Measurements from ENCODE around the gene TPSB2.
"Not testable (repeated sequence)": the region's sequence is repeated elsewhere in the genome, so short reads cannot be mapped to it uniquely, and the experiment has no call there.

TPSB2 gene

DNA sequence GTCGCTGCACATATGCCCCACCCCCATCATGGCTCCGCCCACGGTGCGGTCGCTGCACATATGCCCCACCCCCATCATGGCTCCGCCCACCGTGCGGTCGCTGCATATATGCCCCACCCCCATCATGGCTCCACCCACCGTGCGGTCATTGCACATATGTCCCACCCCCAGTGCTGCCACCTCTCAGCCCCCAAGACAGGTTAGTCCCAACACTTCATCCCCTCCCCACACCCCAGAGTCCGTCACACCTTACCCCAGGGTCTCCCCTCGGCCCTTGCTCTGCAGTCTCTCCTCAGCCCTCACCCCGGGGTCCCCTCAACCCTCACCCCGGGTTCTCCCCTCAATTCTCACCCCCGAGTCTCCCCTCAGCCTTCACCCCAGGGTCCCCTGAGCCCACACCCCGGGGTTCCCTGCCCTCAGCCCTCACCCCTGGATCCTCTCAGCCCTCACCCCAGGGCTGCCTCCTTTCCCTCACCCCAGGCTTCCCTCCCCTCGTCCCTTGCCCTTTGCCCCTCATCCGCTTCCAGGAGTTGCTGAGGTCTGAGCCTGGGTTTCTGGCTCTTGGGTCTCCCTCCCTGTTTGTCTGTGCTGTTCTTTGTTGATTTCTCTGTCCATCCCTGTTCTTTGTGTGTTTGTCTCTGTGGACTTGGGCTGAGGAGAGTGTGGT, 30.5 kb downstream of the TPSB2 start:
- DNase-seq = no peak

DNA sequence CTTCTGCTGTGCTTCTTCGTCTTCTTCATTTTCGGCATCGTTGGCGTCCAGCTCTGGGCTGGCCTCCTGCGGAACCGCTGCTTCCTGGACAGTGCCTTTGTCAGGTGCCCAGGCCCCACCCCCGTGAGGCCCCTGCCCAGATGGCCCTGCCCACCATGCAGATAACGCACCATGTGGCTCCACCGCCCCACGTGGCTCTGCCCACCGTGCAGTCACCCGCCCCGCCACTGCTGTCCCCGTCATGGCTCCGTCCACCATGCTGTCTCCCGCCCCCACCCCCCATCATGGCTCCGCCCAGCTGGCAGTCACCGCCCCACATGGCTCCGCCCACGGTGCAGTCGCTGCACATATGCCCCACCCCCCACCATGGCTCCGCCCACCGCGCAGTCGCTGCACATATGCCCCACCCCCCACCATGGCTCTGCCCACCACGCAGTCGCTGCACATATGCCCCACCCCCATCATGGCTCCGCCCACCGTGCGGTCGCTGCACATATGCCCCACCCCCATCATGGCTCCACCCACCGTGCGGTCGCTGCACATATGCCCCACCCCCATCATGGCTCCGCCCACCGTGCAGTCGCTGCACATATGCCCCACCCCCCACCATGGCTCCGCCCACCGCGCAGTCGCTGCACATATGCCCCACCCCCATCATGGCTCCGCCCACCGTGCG, 31.2 kb downstream of the TPSB2 start:
- not testable (repeated sequence) for DNase-seq

DNA sequence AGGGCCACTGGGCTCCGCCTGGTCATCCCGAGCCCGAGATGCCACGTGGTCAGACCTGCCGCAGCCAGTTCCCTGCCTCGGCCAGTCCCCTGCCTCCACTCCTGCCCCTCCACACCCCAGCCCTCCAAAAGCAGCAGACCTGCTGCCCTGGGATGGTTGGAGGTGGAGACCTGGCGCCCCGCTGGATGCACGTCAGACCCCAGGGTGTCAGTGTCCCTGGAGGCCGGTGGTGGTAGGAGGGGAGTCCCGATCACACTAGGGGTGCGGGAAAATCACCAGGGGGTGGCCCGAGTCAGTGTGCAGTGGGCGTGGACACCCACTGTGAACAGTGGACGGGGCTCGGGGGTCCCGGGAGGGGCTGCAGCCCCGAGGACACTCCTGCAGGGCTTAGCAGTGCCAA, 31.8 kb downstream of the TPSB2 start:
- no peak for DNase-seq

DNA sequence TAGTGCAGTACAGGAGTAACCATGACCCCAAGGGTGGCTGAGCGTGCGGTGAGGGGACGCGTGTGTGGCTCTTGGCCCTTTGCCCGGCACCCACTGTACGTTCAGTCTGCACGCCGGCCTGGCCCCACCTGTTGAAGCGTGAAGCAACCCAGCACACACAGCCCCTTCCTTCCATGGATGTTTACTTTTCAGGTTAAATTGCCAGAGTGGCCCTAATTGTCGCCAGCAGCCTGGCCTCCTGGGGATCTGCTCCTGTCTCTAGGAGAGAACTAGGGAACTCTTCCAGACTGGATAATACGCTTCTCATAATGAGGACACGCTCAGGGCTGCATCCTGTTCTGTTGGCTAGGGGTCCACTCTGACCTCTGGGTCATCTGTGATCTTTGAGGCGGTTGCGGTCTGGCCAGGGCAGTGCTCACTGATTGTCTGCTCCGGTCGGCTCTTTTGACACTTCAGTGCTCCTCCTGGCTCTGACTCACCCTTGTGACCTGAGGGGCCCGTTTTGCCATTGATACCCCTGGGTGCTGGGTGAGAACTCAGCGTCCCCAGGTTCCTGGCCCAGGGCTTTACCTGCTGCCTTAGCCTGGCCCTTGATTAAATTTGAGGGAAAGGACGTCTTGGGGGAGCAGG, 32.6 kb downstream of the TPSB2 start:
- DNase-seq = no peak

DNA sequence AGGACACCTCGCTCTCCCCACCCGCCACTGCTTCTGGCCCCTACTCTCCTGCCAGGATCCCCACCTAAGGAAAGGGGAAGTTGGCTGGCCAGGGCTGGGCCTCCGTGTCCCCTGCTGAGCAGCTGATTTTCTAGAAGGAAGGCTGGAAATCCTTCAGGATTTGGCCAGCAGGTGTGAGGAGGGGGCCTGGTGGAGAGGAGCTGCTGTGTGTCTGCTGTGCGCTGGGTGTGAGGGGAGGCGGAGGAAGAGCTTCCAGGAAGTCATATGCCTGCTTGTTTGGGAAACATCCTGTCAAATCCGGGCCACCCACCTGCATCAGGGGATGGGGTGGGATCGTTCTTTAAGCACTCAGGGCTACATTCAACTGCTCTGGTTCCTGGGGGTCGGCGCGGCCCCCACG, 33.5 kb downstream of the TPSB2 start:
- DNase-seq = no peak

DNA sequence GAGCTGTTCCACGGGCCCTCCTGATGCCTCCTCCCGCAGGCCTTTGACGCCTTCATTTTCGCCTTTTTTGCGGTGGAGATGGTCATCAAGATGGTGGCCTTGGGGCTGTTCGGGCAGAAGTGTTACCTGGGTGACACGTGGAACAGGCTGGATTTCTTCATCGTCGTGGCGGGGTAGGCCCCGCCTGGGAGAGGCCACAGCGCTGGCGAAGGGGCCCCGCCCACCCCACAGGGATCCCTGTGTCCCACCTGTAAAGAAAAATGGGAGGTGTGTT, 34.7 kb downstream of the TPSB2 start:
- DNase-seq = no peak

DNA sequence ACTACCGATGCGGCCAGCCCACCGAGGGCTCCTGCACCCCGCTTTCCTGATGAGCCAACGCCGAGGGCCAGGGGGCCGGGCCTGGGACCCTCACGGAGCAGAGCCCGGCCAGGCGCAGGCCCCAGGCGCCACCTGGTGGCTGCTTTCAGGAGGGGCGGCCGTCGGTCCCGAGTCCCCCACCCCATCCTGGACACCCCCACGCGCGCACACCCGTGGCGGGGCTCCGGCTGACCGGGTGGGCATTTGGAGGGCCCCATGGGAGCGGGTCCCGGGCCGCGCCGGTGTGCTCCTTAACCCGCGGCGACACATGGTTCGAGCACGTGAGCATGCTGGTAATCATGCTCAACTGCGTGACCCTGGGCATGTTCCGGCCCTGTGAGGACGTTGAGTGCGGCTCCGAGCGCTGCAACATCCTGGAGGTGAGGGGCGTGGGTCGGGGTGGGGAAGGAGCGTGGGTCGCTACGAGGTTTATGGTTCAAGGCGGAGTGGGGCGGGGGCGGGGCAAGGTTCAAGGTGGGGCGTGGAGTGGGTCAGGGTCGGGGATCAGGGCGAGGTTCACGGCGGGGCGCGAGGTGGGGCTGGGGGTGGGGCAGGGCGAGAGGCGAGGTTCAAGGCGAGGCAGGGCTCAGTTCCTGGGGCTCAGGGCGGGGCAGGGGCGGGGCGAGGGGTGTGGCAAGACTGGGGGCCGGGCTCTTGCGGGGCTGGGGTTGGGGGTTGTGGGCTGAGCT, 35.2 kb downstream of the TPSB2 start:
- no peak for DNase-seq

DNA sequence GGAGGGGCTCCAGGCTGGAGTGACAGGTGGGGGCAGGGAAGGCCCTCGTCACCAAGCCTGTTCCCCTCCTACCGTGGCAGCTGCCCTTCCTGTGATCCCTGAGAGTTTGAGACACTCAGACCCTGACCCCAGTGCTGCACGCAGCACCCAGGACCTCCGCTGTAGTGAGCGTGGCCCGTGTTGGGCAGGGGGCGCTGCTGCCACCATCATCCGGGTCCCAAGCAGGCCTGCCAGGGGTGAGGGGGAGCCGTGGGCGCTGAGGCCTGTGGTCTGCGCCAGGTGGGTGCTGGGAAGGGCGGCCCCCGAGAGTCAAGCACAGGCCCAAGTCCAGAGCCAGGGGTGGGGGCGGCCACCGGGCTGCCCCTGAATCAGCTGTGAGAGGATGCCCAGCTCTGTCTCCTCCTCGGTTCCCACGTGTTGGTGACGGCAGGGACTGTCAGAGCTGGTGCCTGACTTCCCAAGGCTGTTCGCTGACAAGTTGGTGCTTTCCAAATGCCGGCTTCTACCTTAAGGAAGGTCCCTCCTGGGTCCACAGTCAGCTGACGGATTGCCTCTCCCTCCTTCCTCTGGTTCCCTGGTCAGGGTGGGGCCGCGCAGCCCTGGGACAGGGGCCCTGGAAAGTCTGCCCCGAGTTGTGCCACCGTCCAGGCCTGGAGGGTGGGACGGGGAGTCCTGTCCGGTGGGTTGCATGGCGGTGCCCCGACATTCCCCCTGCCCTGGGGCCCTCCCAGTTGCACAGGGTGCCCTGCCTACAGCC, 36.0 kb downstream of the TPSB2 start:
- DNase-seq = no peak

DNA sequence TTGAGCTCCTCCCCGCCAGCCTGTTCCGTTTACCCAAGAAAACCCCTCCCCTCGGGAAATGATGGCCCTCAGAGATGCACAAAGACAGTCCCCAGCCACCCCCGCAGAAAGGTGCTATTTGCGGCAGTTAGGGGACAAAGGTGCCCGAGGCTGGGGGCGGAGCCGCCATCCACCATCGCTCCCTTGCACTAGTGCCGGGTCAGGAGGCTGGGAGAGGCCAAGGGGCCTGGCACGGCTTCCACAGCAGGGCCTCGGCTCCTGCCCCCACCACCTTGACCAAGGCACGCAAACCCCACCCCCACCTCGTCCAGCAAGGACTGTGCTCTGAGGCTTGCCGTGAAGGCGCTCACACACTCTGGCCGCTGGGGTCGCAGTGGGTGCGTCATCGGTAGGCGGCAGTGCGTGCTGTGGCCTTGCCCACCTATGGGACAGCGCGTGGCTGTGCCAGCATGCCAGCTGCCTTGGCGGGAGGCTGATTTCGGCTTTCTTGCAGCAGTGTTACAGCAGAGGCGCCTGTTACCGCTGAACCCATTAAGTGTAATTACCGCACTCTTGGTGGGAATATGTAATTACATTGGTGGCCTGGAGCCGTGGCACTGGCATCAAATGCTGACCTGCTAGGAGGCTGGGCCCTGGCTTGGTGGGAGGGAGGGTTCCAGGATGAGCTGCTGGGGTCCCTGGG, 36.7 kb downstream of the TPSB2 start:
- DNase-seq = no peak

DNA sequence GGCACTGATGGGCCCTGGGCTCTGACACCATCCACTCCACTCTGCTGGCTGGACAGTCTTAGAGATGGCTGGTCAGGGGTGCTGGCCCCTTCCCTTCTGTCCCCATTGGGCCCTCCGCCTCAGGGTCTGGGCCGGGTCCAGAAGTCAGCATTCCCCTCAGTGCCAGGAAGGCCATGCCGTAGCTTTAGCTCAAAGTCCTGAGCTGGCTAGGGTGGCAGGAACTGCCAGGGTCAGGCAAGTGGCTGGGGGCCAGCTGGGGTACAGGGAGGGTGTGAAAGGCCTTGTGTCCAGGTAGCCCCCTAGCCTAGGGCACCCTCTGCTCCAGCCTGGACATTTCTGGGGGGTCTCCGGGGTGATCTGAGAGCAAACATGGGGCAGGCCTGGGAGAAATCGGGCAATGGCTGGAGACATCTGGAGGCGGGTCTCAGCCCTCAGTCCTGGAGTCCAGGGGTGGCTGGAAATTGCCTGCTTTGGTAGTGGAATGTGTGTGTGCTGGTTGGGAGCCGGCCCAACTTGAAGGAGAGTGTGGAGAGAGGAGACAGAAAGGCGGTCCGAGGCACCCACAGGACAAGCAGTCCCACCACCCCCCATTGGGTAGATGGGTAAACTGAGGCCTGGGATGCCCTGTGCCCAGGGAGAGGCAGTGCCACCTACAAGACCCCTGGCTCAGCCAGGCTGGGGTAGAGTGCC, 37.5 kb downstream of the TPSB2 start:
- no peak for DNase-seq

DNA sequence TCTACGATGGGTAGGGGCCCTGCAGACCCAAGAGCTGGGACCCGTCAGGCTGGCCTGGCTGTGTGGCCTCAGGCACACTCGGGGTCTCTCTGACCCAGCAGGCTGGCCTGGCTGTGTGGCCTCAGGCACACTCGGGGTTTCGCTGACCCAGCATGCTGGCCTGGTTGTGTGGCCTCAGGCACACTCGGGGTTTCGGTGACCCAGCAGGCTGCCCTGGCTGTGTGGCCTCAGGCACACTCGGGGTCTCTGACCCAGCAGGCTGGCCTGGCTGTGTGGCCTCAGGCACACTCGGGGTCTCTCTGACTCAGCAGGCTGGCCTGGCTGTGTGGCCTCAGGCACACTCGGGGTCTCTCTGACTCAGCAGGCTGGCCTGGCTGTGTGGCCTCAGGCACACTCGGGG, 39.2 kb downstream of the TPSB2 start:
- DNase-seq = not testable (repeated sequence)

DNA sequence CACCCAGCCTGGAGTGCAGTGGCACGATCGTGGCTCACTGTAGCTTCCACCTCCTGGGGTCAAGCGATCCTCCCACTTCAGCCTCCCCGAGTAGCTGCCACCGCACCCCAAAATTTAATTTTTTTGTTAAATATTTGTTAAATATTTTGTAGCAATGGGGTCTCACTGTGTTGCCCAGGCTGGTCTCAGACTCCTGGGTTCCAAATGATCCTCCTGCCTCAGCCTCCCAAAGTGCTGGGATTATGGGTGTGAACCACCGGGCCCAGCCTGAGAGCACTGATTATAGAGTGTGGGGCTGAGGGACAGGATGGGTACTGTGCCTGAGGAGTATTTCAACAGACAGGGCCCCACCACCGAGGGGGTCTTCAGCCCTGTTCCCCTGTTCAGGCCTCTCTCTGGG, 40.5 kb downstream of the TPSB2 start:
- no peak for DNase-seq

DNA sequence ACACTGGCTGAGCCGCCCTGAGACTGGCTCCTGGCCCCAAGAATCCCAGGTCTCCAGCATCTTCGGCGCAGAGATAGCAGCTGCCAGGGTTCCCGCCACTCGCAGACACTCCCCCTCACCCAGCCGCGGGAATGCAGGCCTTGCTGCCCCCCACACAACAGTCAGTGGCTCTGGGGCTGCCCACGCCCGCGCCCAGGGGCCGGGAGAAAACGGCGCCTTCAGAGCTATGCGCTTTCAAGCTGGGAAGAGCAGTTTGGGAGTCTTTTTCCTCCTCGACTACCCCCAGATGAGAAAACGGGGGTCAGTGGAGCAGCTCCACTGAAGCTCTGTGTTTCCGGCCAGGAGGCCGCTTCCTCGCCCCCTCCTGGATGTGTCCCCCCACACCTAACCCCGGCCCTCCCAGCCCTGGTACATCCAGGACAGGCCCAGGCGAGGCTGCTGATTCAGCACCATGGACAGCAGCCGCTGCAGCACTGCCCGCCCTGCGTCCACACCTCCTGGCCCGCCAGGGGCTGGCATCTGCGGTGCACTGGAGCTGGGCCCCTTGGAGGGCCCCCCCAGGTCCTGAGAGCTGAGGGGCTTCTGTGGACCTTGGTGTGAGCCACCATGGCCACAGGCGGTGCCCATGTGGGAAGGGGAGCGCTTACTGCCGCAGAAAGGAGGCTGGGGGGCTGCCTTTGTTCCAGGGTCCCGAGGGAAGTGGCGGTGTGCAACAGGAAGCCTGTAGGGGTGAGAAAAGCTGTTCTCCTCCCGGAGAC, 41.4 kb downstream of the TPSB2 start:
- peak; percentile 88 for DNase-seq

DNA sequence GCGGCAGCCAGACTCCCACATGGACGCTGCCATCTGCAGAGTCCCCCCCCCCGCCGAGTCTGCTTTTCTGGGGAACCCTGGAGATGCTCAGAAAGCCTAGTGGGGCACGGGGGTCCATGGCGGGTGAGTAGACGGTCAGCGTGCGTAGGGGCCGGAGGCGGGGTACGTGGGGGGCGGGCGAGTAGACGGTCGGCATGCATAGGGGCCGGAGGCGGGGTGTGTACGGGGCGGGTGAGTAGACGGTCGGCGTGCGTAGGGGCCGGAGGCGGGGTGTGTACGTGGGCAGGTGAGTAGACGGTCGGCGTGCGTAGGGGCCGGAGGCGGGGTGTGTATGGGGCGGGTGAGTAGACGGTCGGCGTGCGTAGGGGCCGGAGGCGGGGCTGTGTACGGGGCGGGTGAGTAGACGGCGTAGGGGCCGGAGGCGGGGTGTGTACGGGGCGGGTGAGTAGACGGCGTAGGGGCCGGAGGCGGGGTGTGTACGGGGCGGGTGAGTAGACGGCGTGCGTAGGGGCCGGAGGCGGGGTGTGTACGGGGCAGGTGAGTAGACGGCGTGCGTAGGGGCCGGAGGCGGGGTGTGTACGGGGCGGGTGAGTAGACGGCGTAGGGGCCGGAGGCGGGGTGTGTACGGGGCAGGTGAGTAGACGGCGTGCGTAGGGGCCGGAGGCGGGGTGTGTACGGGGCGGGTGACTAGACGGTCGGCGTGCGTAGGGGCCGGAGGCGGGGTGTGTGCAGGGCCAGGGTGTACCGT, 44.4 kb downstream of the TPSB2 start:
- DNase-seq = not testable (repeated sequence)

DNA sequence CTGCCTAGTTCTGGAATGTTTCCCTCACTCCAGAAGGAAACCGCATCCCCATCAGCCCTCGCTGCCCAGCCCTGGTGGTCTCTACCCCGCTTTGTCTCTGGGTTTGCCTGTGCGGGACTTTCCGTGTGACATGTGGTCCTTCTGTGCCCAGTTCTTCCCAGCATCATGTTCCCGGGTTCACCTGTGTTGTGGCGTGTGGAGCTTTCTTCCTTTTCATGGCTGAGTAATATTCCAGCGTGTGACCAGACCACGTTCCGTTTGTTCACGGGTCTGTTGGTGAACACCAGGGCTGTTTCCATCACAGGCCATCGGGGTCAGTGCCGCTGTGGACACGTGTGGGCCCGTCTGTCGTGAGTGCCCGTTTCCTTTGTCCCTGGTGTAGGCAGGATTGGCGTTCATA, 45.0 kb downstream of the TPSB2 start:
- no peak for DNase-seq

DNA sequence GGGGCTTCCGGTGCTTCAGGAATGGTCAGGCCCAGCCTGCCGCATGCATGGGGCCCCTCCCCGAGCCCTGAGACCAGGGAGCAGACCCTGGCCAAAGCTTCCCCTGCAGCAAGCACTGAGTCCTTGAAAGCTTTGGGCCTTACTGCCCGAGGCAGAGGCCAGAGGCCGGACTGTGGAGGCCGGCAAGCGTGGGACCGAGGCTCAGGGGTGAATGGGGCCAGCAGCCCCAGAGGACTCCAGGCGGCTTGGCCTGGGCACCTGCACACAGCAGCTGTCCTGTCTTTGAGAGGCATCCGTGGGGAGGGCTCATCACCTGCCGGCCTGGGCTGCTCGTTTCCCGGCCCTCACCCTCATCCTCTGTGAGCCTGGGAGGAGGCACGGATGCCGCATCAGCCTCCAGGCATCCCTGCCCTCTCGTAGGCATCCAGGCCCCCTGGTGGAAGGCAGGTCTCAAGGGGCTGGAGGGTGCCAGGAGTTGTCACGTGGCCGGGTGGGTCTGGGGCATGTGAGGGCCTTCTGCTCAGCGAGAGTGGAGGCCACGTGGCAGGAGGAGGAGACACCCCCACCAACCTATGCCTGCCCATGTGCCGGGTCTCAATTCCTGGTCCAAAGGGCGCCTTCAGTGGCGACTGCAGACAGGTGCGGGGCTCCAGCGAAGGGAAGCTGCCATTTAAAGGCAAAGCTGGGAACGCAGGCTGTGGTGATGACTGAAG, 45.7 kb downstream of the TPSB2 start:
- DNase-seq = no peak

DNA sequence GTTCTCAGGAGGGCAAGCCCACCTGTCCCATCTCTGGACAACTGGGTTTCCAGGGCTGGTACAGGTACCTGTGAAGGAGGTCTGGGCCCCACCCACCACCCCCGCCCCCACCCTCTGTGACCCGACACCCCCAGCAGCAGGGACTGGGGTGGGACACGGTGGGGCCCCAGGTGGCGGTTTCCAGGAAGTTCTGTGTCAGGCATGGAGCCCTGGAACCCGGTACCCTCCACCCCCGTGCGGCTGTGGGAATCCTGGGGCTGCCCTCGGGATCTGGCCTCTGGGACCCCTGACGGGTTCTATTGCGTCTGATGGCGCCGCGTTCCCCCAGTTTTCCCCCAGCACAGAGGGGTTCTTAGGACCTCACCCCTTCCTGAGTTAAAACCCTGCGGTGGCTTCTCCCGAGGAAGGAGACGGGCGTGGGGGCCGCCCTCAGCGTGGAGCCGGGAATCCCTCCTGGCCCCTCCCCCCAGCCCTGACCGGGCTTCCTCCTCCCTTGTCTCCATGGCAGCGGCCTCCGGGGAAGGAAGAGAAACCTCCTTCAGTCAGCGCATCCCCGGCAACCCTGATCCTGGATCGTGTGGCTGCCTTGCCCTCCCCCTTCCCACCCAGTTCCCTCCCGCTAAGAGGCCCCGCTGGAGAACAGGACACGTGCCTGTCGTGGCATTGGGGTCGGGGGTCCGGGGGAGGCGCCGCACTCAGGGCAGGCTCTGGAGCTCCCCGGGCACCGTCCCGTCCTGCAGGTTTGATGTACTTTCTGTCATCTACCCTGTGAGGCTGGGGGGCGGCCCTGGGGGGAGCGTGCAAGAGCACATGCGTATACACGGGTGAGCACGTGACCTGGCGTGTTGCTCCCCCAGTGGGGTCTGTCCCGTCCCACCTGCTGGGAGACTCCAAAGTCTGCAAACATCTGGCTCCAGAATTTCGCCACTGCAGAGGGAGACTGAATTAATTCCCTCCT, 46.8 kb downstream of the TPSB2 start:
- peak; percentile 51 for DNase-seq

DNA sequence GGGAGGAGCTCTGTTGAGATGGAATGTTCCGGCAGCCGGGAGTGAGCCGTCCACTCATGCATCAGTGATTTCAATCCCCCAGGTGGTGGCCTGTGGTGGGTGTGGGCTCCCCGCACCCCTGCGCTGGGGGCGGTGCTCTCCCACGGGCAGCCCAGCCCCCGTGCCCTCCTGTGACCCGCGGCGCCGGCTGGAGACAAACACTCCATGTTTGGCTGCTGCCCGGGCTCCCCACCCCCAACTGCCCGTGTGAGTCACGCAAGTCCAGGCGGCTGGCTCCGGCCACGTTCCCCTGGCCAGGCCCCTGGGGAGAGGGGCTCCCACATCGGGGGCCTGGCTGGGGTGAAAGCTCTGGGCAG, 47.7 kb downstream of the TPSB2 start:
- DNase-seq = no peak

All from RPMI8226 (cell line).